SK-N-SH treated with all-trans-retinoic acid at 6 μM for 48 hours (cell line): ENCODE results near the gene USP30.

Experiments
- ARNTL ChIP-seq: fragments of 450-650 bp; formaldehyde crosslinking; IDR thresholded peaks from 2 replicates; pipeline ENCODE4 v1.5.0; 2020; ENCODE audit warnings: low read depth, mild to moderate bottlenecking, moderate library complexity, borderline replicate concordance
- CSDC2 ChIP-seq: fragments of 250-450 bp; sonication (Bioruptor Pico); IDR thresholded peaks from 2 replicates; pipeline ENCODE4 v1.5.0; 2020; ENCODE audit warnings: mild to moderate bottlenecking, moderate library complexity
- GLIS3 ChIP-seq: fragments of 250-450 bp; sonication (Bioruptor Pico); IDR thresholded peaks from 2 replicates; pipeline ENCODE4 v1.5.0; 2020; ENCODE audit warnings: mild to moderate bottlenecking, moderate library complexity
- RARB ChIP-seq: fragments of 250-450 bp; sonication (Bioruptor Pico); IDR thresholded peaks from 2 replicates; pipeline ENCODE4 v1.8.0; 2021; ENCODE audit warnings: mild to moderate bottlenecking, moderate library complexity
- SNAI2 ChIP-seq: fragments of 250-450 bp; sonication (Bioruptor Pico); IDR thresholded peaks from 2 replicates; pipeline ENCODE4 v1.5.0; 2020; ENCODE audit warnings: mild to moderate bottlenecking, moderate library complexity
- ZFP3 ChIP-seq: fragments of 250-450 bp; sonication (Bioruptor Pico); IDR thresholded peaks from 2 replicates; pipeline ENCODE4 v1.5.0; 2020; ENCODE audit warnings: mild to moderate bottlenecking, moderate library complexity
- ZNF565 ChIP-seq: fragments of 450-650 bp; formaldehyde crosslinking; conservative IDR thresholded peaks from 2 replicates; pipeline ENCODE4 v1.5.0; 2020; ENCODE audit warnings: low read depth, mild to moderate bottlenecking, moderate library complexity
- ZNF70 ChIP-seq: fragments of 450-650 bp; formaldehyde crosslinking; IDR thresholded peaks from 2 replicates; pipeline ENCODE4 v1.5.0; 2020; ENCODE audit warnings: mild to moderate bottlenecking, moderate library complexity
- ZNF8 ChIP-seq: fragments of 450-650 bp; formaldehyde crosslinking; IDR thresholded peaks from 2 replicates; pipeline ENCODE4 v1.5.0; 2020; ENCODE audit warnings: mild to moderate bottlenecking, moderate library complexity
- TF ChIP-seq, protein P1 (sequence below): fragments of 250-450 bp; sonication (Bioruptor Pico); IDR thresholded peaks from 2 replicates; pipeline ENCODE4 v1.5.1; 2021; ENCODE audit warnings: mild to moderate bottlenecking, moderate library complexity
- TF ChIP-seq, protein P2 (sequence below): fragments of 250-450 bp; sonication (Bioruptor Pico); IDR thresholded peaks from 2 replicates; pipeline ENCODE4 v1.8.0; 2020; ENCODE audit warnings: mild to moderate bottlenecking, moderate library complexity, borderline replicate concordance
- TF ChIP-seq, protein P3 (sequence below): fragments of 250-450 bp; sonication (Bioruptor Pico); IDR thresholded peaks from 2 replicates; pipeline ENCODE4 v1.5.1; 2020; ENCODE audit warnings: low read depth, mild to moderate bottlenecking, moderate library complexity

DNA sequence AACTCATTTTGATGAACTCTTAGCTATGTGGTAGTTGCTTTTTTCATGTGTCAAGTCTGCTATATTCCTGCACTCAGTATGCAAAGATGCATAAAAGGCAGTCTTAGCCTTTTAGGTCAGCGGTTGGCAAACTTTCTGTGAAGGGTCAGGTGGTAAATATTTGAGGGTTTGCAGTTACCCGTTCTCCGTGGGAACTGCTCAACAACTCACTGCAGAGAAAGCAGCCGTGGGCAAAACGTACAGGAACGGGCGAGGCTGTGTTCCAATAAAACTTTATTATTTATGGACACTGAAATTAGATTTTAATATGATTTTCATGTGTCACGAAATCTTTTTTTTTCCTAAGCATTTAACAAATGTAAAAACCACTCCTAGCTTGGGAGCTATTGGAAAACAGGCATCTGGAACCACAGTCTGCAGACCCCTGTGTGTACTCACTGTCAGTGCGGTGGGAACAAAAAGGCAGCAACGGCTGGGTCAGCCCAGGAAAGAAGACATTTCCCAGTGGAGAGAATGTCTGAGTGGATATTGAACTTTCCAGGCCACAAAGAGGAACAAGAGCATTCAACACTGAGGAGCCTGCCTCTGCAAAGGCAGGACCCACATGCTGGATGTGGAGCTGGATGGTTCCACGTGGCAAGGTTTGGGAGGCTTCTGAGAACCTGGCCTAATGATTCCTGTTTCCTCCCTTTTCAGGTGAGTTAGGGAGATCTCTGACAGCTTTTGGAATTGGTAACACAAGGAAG, 60.5 kb downstream of the USP30 start:
- no peak for TF ChIP-seq CSDC2 (CRISPR knock-in tag)
- TF ChIP-seq GLIS3 (CRISPR knock-in tag) = no peak
- TF ChIP-seq ZFP3 (CRISPR knock-in tag) = no peak
- no peak for TF ChIP-seq ZNF8 (CRISPR knock-in tag)
- TF ChIP-seq, protein P1, sequence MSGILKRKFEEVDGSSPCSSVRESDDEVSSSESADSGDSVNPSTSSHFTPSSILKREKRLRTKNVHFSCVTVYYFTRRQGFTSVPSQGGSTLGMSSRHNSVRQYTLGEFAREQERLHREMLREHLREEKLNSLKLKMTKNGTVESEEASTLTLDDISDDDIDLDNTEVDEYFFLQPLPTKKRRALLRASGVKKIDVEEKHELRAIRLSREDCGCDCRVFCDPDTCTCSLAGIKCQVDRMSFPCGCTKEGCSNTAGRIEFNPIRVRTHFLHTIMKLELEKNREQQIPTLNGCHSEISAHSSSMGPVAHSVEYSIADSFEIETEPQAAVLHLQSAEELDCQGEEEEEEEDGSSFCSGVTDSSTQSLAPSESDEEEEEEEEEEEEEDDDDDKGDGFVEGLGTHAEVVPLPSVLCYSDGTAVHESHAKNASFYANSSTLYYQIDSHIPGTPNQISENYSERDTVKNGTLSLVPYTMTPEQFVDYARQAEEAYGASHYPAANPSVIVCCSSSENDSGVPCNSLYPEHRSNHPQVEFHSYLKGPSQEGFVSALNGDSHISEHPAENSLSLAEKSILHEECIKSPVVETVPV (CRISPR knock-in tag) = no peak
- no peak for TF ChIP-seq ZNF565 (CRISPR knock-in tag)
- no peak for TF ChIP-seq ZNF70 (CRISPR knock-in tag)
- no peak for TF ChIP-seq ARNTL
- no peak for TF ChIP-seq SNAI2 (CRISPR knock-in tag)
- TF ChIP-seq, protein P2, sequence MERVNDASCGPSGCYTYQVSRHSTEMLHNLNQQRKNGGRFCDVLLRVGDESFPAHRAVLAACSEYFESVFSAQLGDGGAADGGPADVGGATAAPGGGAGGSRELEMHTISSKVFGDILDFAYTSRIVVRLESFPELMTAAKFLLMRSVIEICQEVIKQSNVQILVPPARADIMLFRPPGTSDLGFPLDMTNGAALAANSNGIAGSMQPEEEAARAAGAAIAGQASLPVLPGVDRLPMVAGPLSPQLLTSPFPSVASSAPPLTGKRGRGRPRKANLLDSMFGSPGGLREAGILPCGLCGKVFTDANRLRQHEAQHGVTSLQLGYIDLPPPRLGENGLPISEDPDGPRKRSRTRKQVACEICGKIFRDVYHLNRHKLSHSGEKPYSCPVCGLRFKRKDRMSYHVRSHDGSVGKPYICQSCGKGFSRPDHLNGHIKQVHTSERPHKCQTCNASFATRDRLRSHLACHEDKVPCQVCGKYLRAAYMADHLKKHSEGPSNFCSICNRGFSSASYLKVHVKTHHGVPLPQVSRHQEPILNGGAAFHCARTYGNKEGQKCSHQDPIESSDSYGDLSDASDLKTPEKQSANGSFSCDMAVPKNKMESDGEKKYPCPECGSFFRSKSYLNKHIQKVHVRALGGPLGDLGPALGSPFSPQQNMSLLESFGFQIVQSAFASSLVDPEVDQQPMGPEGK (CRISPR knock-in tag) = no peak
- TF ChIP-seq, protein P3, sequence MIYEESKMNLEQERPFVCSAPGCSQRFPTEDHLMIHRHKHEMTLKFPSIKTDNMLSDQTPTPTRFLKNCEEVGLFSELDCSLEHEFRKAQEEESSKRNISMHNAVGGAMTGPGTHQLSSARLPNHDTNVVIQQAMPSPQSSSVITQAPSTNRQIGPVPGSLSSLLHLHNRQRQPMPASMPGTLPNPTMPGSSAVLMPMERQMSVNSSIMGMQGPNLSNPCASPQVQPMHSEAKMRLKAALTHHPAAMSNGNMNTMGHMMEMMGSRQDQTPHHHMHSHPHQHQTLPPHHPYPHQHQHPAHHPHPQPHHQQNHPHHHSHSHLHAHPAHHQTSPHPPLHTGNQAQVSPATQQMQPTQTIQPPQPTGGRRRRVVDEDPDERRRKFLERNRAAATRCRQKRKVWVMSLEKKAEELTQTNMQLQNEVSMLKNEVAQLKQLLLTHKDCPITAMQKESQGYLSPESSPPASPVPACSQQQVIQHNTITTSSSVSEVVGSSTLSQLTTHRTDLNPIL (CRISPR knock-in tag) = no peak
- TF ChIP-seq RARB (CRISPR knock-in tag) = no peak
